Mesothelial cell of epicardium (in vitro differentiated cells): ENCODE measurements around the gene PARD3. TPM values are rescaled to one million over a fixed set of nuclear protein-coding genes. Genes with fewer than 3 reads are reported as not detected.

Experiments used
- DNase-seq, 2 experiments: peaks; one replicate each; pipeline ENCODE4 v3.0.0; 2021; ENCODE audit warnings: low spot score in 2 of 2; ENCODE audit not compliant: unreplicated experiment in 2 of 2
- H3K27ac Mint-ChIP-seq: 2 replicates; pipeline ENCODE4 v1.8.0; 2021; ENCODE audit warnings: mixed read lengths
- H3K27me3 Mint-ChIP-seq: 2 replicates; pipeline ENCODE4 v1.8.0; 2021; ENCODE audit warnings: low read depth, mixed read lengths
- H3K36me3 Mint-ChIP-seq: 2 replicates; pipeline ENCODE4 v1.8.0; 2021; ENCODE audit warnings: mixed read lengths
- H3K4me1 Mint-ChIP-seq: 2 replicates; pipeline ENCODE4 v1.8.0; 2021; ENCODE audit warnings: mixed read lengths
- H3K4me3 Mint-ChIP-seq: 2 replicates; pipeline ENCODE4 v1.8.0; 2021; ENCODE audit warnings: mild to moderate bottlenecking, moderate library complexity, mixed read lengths
- H3K9me3 Mint-ChIP-seq: 2 replicates; pipeline ENCODE4 v1.8.0; 2021; ENCODE audit warnings: mixed read lengths
- CTCF ChIP-seq: fragments of 200-600 bp; sonication (generic); IDR thresholded peaks from one replicate; pipeline ENCODE4 v1.5.0; 2021; ENCODE audit warnings: antibody characterized with exemption; ENCODE audit not compliant: unreplicated experiment
- total RNA-seq: library from RNA; stranded (reverse); gene quantifications from 3 replicates; pipeline ENCODE4 v1.2.1, GENCODE V29; 2021

PARD3 gene
- total RNA-seq, 1 donor from 2014 or later, result 73.2 TPM

GRCh38 chr10:34775044-34775637 is 40.0 kb downstream of the PARD3 start:
- TF ChIP-seq CTCF, result no peak
- H3K27me3 Mint-ChIP-seq, result no peaks in the 10 kb centered on the region
- no peaks in the 10 kb centered on the region for H3K9me3 Mint-ChIP-seq
- no peak for DNase-seq
- no peak overlapping the region for H3K4me3 Mint-ChIP-seq
- H3K4me1 Mint-ChIP-seq, result peaks cover 40% of the 10 kb centered on the region
- no peak overlapping the region for H3K27ac Mint-ChIP-seq
- H3K36me3 Mint-ChIP-seq, result no peaks in the 10 kb centered on the region

GRCh38 chr10:34773636-34774630 is 41.2 kb downstream of the PARD3 start:
- H3K27me3 Mint-ChIP-seq, result no peaks in the 10 kb centered on the region
- no peak overlapping the region for H3K27ac Mint-ChIP-seq
- H3K9me3 Mint-ChIP-seq, result no peaks in the 10 kb centered on the region
- no peaks in the 10 kb centered on the region for H3K36me3 Mint-ChIP-seq
- no peak for DNase-seq
- no peak for TF ChIP-seq CTCF
- H3K4me1 Mint-ChIP-seq, result peaks cover 34% of the 10 kb centered on the region
- no peak overlapping the region for H3K4me3 Mint-ChIP-seq

GRCh38 chr10:34771525-34771924 is 43.6 kb downstream of the PARD3 start:
- no peak overlapping the region for H3K27ac Mint-ChIP-seq

DNA sequence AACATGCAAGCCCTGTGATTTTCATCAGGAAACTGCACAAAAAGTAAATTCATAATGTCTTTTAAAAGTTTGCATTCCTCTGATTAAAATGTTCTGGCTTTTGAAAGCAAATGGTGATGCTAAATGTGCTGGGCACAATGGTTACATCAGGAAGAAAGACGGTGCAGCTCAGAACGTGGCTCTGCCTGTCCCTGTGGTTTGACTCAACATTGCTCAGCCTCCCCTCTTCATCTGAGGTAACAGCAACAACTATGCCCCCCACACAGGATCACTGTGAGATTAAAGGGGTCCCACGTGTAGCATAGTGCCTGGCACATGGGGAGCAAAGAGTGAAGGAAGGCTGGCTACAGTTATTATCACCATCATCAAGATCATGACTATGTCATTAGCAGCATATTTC is 44.0 kb downstream of the PARD3 start:
- H3K27me3 Mint-ChIP-seq, result no peaks in the 10 kb centered on the region

More at GRCh38 chr10:34771525-34771924, 43.6 kb downstream of the PARD3 start:
- no peak for DNase-seq
- H3K4me3 Mint-ChIP-seq, result no peak overlapping the region
- no peak for TF ChIP-seq CTCF
- peaks cover 38% of the 10 kb centered on the region for H3K4me1 Mint-ChIP-seq
- H3K27me3 Mint-ChIP-seq, result no peaks in the 10 kb centered on the region
- peaks cover 3% of the 10 kb centered on the region for H3K36me3 Mint-ChIP-seq
- no peaks in the 10 kb centered on the region for H3K9me3 Mint-ChIP-seq

DNA sequence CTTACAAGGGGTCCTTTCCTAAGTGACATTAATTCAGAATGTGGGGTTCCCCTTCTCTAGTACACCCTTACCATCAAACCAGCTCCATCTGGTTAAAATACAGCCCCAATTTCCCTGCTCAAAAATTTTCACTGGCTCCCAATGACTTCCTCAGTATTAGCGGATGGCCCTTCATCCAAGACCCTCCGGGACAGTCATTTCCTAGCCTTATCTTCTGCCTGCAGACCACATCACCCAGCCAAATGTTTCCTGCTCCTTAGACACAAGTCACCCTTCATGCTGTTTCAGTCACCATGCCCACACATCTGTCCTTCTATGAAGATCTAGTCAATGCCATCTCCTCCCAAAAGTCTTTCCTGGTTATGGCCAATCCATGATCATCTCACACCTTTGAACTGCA is 45.2 kb downstream of the PARD3 start:
- no peak overlapping the region for H3K4me3 Mint-ChIP-seq
- H3K36me3 Mint-ChIP-seq, result peaks cover 3% of the 10 kb centered on the region
- H3K27ac Mint-ChIP-seq, result no peak overlapping the region
- no peak for DNase-seq
- no peaks in the 10 kb centered on the region for H3K27me3 Mint-ChIP-seq
- H3K9me3 Mint-ChIP-seq, result no peaks in the 10 kb centered on the region
- no peak for TF ChIP-seq CTCF
- H3K4me1 Mint-ChIP-seq, result peaks cover 43% of the 10 kb centered on the region

More for the DNA sequence above, 44.0 kb downstream of the PARD3 start:
- Mint-ChIP-seq H3K27ac (no peak overlapping the region), H3K36me3 (peaks cover 3% of the 10 kb centered on the region), H3K4me1 (peaks cover 38% of the 10 kb centered on the region), H3K4me3 (no peak overlapping the region), H3K9me3 (no peaks in the 10 kb centered on the region)
- no peak for DNase-seq
- no peak for TF ChIP-seq CTCF
